Chondrocyte (in vitro differentiated cells): ENCODE data around the gene TNFAIP1. TPM values are rescaled to one million over a fixed set of nuclear protein-coding genes. Genes with fewer than 3 reads are reported as not detected.

Source experiments
- DNase-seq: peaks from one replicate; pipeline ENCODE4 v3.0.0; 2021; ENCODE audit warnings: mixed read lengths, low spot score
- H3K27ac Mint-ChIP-seq: one replicate; pipeline ENCODE4 v1.8.0; 2021; ENCODE audit warnings: mild to moderate bottlenecking, moderate library complexity, mixed read lengths; ENCODE audit not compliant: unreplicated experiment
- H3K27me3 Mint-ChIP-seq: 2 replicates; pipeline ENCODE4 v1.8.0; 2021; ENCODE audit warnings: low read depth, mixed read lengths
- H3K36me3 Mint-ChIP-seq: 2 replicates; pipeline ENCODE4 v1.8.0; 2021; ENCODE audit warnings: low read depth, mixed read lengths
- H3K4me1 Mint-ChIP-seq: 2 replicates; pipeline ENCODE4 v1.8.0; 2021; ENCODE audit warnings: low read depth, mild to moderate bottlenecking, mixed read lengths
- H3K4me3 Mint-ChIP-seq: one replicate; pipeline ENCODE4 v1.8.0; 2021; ENCODE audit warnings: mild to moderate bottlenecking, moderate library complexity, mixed read lengths; ENCODE audit not compliant: unreplicated experiment
- H3K9me3 Mint-ChIP-seq: 2 replicates; pipeline ENCODE4 v1.8.0; 2021; ENCODE audit warnings: low read depth, mixed read lengths
- microRNA-seq: library from miRNA; unstranded; fragments of <30 nt; microRNA quantifications from one replicate; pipeline ENCODE4 v1.2.0, GENCODE V29; 2020; ENCODE audit warnings: borderline number of aligned reads
- total RNA-seq: library from RNA; stranded (reverse); gene quantifications from 3 replicates; pipeline ENCODE4 v1.2.1, GENCODE V29; 2021
- TF ChIP-seq, protein P1 (sequence below): fragments of 200-600 bp; sonication (generic); IDR thresholded peaks from 2 replicates; pipeline ENCODE4 v1.5.0; 2021; ENCODE audit warnings: antibody characterized with exemption, mild to moderate bottlenecking, moderate library complexity

The TNFAIP1 gene
- total RNA-seq, 1 donor from 2014 or later = 79.5 TPM

DNA sequence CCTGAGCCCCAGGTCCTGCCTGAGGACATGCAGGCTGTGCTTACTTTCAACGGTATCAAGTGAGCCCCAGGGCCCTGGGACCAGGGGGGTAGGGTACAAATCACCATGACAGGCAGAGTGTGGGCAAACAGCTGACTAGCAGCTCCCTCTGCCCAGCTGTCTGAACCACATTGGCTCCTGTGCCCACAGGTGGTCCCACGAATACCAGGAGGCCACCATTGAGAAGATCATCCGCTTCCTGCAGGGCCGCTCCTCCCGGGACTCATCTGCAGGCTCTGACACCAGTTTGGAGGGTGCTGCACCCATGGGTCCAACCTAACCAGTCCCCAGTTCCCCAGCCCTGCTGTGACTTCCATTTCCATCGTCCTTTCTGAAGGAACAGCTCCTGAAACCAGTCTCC is 60.4 kb downstream of the TNFAIP1 start:
- no peaks in the 10 kb centered on the region for H3K9me3 Mint-ChIP-seq

More for the DNA sequence above, 60.4 kb downstream of the TNFAIP1 start:
- Mint-ChIP-seq H3K4me1 (peaks cover 2% of the 10 kb centered on the region), H3K27me3 (no peaks in the 10 kb centered on the region), H3K4me3 (no peak overlapping the region), H3K27ac (no peak overlapping the region), H3K36me3 (peaks cover 10% of the 10 kb centered on the region)
- DNase-seq = peak; percentile 57
- TF ChIP-seq, protein P1, sequence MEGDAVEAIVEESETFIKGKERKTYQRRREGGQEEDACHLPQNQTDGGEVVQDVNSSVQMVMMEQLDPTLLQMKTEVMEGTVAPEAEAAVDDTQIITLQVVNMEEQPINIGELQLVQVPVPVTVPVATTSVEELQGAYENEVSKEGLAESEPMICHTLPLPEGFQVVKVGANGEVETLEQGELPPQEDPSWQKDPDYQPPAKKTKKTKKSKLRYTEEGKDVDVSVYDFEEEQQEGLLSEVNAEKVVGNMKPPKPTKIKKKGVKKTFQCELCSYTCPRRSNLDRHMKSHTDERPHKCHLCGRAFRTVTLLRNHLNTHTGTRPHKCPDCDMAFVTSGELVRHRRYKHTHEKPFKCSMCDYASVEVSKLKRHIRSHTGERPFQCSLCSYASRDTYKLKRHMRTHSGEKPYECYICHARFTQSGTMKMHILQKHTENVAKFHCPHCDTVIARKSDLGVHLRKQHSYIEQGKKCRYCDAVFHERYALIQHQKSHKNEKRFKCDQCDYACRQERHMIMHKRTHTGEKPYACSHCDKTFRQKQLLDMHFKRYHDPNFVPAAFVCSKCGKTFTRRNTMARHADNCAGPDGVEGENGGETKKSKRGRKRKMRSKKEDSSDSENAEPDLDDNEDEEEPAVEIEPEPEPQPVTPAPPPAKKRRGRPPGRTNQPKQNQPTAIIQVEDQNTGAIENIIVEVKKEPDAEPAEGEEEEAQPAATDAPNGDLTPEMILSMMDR = no peak

Small RNA genes within 50 kb of the gene (microRNA-seq; reads per million reads assigned to microRNA genes)
- gene MIR4723 = not detected

Other genes with a start within 250 kb of the TNFAIP1 start
- gene TMEM97, start 16.6 kb upstream of the TNFAIP1 start, total RNA-seq = 11.8 to 14.3 TPM (median 13.6 TPM) in 3 replicates
- 63.7 to 70.2 TPM (median 64.3 TPM) in 3 replicates for gene IFT20, start 289 bp upstream of the TNFAIP1 start, total RNA-seq
- gene POLDIP2, start 21.8 kb downstream of the TNFAIP1 start, total RNA-seq = 70.1 to 70.8 TPM (median 70.4 TPM) in 3 replicates
- not detected in 3 replicates for gene SEBOX, start 29.4 kb downstream of the TNFAIP1 start, total RNA-seq
- gene VTN, start 34.5 kb downstream of the TNFAIP1 start, total RNA-seq = 0.31 to 0.55 TPM (median 0.41 TPM) in 3 replicates
- gene SARM1, start 35.9 kb downstream of the TNFAIP1 start, total RNA-seq = 22.2 to 24.1 TPM (median 23.0 TPM) in 3 replicates
- 12.7 to 13.2 TPM (median 13.0 TPM) in 3 replicates for gene SLC46A1, start 70.5 kb downstream of the TNFAIP1 start, total RNA-seq
- not detected in 3 replicates for gene SLC13A2, start 137.9 kb downstream of the TNFAIP1 start, total RNA-seq
- not detected in 3 replicates for gene FOXN1, start 170.6 kb downstream of the TNFAIP1 start, total RNA-seq
- 19.8 to 24.9 TPM (median 24.1 TPM) in 3 replicates for gene UNC119, start 216.9 kb downstream of the TNFAIP1 start, total RNA-seq
- 56.5 to 65.7 TPM (median 62.9 TPM) in 3 replicates for gene PIGS, start 235.8 kb downstream of the TNFAIP1 start, total RNA-seq
- 3.9 to 9.5 TPM (median 8.0 TPM) in 3 replicates for gene ALDOC, start 241.1 kb downstream of the TNFAIP1 start, total RNA-seq